Stomach (tissue), 9 donors: Measurements from ENCODE around the gene LAMB3. TPM values are rescaled to one million over a fixed set of nuclear protein-coding genes. Genes with fewer than 3 reads are reported as not detected.

Source experiments
- DNase-seq, 2 donors: peaks; one replicate each; pipeline versions ENCODE4 v3.0.0 to v3.0.0-alpha.2; 2013 to 2019
- H3K27ac ChIP-seq, 5 donors: fragments of 200-600 bp in 4 of 5; sonication (generic) in 4 of 5; one replicate each; pipeline ENCODE4 v1.5.1; 2013 to 2019; ENCODE audit warnings: mild to moderate bottlenecking in 1 of 5, moderate library complexity in 1 of 5
- H3K27me3 ChIP-seq, 3 donors: fragments of 200-600 bp; sonication (generic); one replicate each; pipeline ENCODE4 v1.5.1; 2017 to 2019; ENCODE audit warnings: mixed run types in 1 of 3
- H3K36me3 ChIP-seq, 4 donors: fragments of 200-600 bp; sonication (generic); 1 replicate in 3 of 4; 2 replicates in 1 of 4; pipeline ENCODE4 v1.5.1; 2016 to 2019
- H3K4me1 ChIP-seq, 4 donors: fragments of 200-600 bp; sonication (generic); one replicate each; pipeline ENCODE4 v1.5.1; 2016 to 2019
- H3K4me3 ChIP-seq, 4 donors: fragments of 200-600 bp; sonication (generic) in 3 of 4; one replicate each; pipeline ENCODE4 v1.5.1; 2016 to 2019; ENCODE audit warnings: mild to moderate bottlenecking in 1 of 4
- H3K9me3 ChIP-seq, 4 donors: fragments of 200-600 bp; sonication (generic); one replicate each; pipeline ENCODE4 v1.5.1; 2016 to 2019
- EP300 ChIP-seq: sonication (generic); formaldehyde crosslinking; IDR thresholded peaks from one replicate; pipeline ENCODE4 v1.6.1; 2017; ENCODE audit warnings: antibody characterized with exemption
- POLR2A ChIP-seq, 4 donors: fragments of 450-650 bp; IDR thresholded peaks; one replicate each; pipeline ENCODE4 v1.6.1; 2016; ENCODE audit warnings: antibody characterized with exemption in 4 of 4, control low read depth in 2 of 4, mild to moderate bottlenecking in 1 of 4, moderate library complexity in 1 of 4
- POLR2AphosphoS5 ChIP-seq, 3 donors: sonication (generic); formaldehyde crosslinking; IDR thresholded peaks; one replicate each; pipeline ENCODE4 v1.6.1; 2016; ENCODE audit warnings: antibody characterized with exemption in 3 of 3
- WGBS, 5 donors: extraction: QIAGEN DNeasy Blood & Tissue Kit in 3 of 5; methylation state at CpG; one replicate each; pipeline versions ENCODE4 v1.1.5 to v1.1.7; 2013 to 2018; 5-methylcytosine and 5-hydroxymethylcytosine counted together
- intact Hi-C: fragments of 100-400 bp; cut with DNase I; formaldehyde crosslinking; loops from one replicate; pipeline ENCODE4 v1.15.1; 2023; ENCODE audit warnings: low total_unique reads
- polyA plus RNA-seq, 3 donors: library from polyadenylated mRNA; stranded (reverse); fragments of 200-250 nt; gene quantifications; one replicate each; pipeline ENCODE4 v1.2.3, GENCODE V29; 2013
- total RNA-seq, 5 donors: library from RNA; depleted of rRNA; stranded (reverse); fragments of >200 nt; gene quantifications; one replicate each; pipeline versions ENCODE4 v1.1.0 to v1.2.3, GENCODE V29; 2014 to 2016
- TF ChIP-seq, protein P1 (sequence below), 7 experiments: fragments of 450-650 bp in 4 of 7; fragments of 200-600 bp in 3 of 7; sonication (generic) in 3 of 7; IDR thresholded peaks; one replicate each; pipeline ENCODE4 v1.5.1; 2016 to 2019; ENCODE audit warnings: antibody characterized with exemption in 7 of 7, control low read depth in 2 of 7, mild to moderate bottlenecking in 1 of 7
- donor health status: healthy with polysubstance abuse.
- donor health status: Bipolar disorder and iron deficiency.
- donor health status: healthy.

Gene LAMB3
- total and polyA plus RNA-seq, 8 donors, result 12.8 to 105 (median 49.8) TPM

DNA sequence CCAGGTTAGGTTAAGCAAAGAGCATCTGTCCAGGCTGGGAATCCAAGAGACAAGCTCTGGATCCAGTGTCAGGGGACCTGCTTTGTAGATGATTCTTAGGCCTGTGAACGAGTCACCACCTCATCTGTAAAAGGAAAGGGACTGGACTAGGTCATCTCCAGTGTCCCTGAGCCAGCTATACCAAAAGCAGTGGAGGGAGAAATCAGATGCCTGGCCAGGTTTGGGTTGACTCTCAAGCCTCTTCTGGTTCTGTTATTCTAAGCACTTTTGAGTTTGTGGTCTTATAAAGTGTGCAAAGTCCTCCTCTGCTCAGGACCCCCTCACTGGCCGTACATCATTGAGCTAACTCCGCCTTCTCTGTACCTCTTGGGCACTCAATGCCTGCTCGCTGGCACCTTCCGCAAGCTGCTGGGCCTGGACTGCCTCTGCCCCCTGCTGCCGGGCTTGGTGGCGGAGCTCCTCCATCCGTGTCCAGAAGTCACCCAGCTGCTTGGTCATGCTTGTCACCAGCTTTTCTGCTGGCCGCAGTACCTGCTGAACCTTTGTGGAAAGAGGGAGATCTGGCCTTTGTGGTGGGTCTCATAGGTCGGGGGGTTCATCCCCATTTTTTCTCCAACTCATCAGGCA lies 35.1 kb downstream of the LAMB3 start:
- TF ChIP-seq, protein P1, sequence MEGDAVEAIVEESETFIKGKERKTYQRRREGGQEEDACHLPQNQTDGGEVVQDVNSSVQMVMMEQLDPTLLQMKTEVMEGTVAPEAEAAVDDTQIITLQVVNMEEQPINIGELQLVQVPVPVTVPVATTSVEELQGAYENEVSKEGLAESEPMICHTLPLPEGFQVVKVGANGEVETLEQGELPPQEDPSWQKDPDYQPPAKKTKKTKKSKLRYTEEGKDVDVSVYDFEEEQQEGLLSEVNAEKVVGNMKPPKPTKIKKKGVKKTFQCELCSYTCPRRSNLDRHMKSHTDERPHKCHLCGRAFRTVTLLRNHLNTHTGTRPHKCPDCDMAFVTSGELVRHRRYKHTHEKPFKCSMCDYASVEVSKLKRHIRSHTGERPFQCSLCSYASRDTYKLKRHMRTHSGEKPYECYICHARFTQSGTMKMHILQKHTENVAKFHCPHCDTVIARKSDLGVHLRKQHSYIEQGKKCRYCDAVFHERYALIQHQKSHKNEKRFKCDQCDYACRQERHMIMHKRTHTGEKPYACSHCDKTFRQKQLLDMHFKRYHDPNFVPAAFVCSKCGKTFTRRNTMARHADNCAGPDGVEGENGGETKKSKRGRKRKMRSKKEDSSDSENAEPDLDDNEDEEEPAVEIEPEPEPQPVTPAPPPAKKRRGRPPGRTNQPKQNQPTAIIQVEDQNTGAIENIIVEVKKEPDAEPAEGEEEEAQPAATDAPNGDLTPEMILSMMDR (IDR thresholded peaks at IDR 0.05), result no peak
- TF ChIP-seq POLR2A (IDR thresholded peaks at IDR 0.05), result no peak
- TF ChIP-seq EP300, result no peak
- no peak for TF ChIP-seq POLR2AphosphoS5 (IDR thresholded peaks at IDR 0.05)
- peaks cover 4 to 84% (median 29%) of the 10 kb centered on the region in 4 donors for H3K36me3 ChIP-seq

DNA sequence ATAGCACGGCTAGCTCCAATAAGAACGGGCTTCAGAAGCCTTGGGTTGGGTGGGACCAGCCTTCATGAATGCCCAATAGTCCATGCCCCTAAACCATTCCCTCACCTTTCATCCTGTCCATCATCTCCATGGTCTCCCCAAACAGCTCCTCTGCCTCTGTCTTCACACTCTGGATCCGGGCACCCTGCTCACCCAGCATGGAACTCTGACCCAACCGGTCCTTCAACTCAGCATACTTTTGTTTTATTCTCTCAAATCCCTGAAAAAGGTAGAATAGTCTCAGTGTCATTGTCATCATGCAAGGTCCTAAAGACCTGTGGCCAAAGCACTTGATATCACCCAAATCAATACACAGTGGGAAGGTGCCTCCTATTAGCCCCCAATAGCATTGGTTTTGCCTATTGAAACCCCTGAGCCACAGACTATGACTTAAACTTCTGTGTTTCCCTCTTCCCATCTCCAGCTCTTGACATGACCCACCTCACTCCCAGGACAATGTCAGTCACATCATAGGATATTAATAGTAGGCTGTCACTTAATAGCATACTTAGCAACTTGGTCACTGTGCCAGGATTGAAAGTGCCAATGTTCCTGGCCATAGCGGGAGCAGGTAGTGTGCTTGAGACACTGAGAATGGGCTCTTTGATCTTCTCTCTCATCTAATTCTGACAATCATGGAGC lies 35.7 kb downstream of the LAMB3 start:
- TF ChIP-seq EP300 (no peak), POLR2A (IDR thresholded peaks at IDR 0.05) (no peak), POLR2AphosphoS5 (IDR thresholded peaks at IDR 0.05) (no peak)
- TF ChIP-seq, protein P1 (IDR thresholded peaks at IDR 0.05), result no peak
- no peak for DNase-seq
- intact Hi-C loops, result no loop called here
- Histone ChIP-seq H3K27me3 (no peaks in the 10 kb centered on the region), H3K36me3 (peaks cover 4 to 78% (median 28%) of the 10 kb centered on the region in 4 donors), H3K9me3 (no peaks in the 10 kb centered on the region), H3K4me1 (peaks cover 5 to 16% (median 8%) of the 10 kb centered on the region in 4 donors), H3K4me3 (no peak overlapping the region), H3K27ac (no peak overlapping the region)
- WGBS, 5 donors, result 89 to 97% (median 95%) methylated on average over 5 of the region's 5 CpGs

More for the DNA sequence above, 35.1 kb downstream of the LAMB3 start:
- Histone ChIP-seq H3K9me3 (no peaks in the 10 kb centered on the region), H3K27ac (no peak overlapping the region), H3K4me1 (peaks cover 8 to 22% (median 11%) of the 10 kb centered on the region in 4 donors), H3K27me3 (no peaks in the 10 kb centered on the region), H3K4me3 (no peak overlapping the region)
- no peak for DNase-seq
- intact Hi-C loops, result no loop called here
- WGBS, 5 donors, result 89 to 95% (median 92%) methylated on average over 10 of the region's 10 CpGs

DNA sequence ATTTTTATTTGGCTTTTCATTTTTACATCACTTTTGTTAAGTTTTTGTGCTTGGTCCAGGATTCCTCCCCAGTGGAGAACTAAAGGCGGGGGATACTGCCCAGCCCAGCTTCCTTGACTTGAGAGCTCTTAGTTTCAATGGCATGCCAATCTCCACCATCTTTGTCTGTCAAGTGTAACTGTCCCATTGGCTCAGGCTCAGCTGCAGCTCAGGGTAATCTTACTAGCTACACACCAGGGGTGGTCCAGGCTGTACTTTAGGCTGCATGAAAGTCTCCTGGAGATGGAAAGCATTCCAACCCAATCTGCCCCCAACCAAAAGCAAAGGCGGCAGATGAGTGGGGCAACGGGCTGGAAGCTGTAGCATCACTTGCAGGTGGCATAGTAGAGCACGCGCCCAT lies 37.3 kb downstream of the LAMB3 start:
- no peak overlapping the region for H3K4me3 ChIP-seq
- no peaks in the 10 kb centered on the region for H3K27me3 ChIP-seq
- no peak overlapping the region for H3K27ac ChIP-seq
- intact Hi-C loops, result no loop called here
- no peaks in the 10 kb centered on the region for H3K9me3 ChIP-seq
- peaks cover 4 to 62% (median 28%) of the 10 kb centered on the region in 4 donors for H3K36me3 ChIP-seq
- TF ChIP-seq, protein P1 (IDR thresholded peaks at IDR 0.05), result no peak
- no peak for TF ChIP-seq POLR2AphosphoS5 (IDR thresholded peaks at IDR 0.05)
- TF ChIP-seq POLR2A (IDR thresholded peaks at IDR 0.05), result no peak
- TF ChIP-seq EP300, result no peak
- DNase-seq, result no peak
- WGBS, 5 donors, result 95 to 100% (median 96%) methylated on average over 5 of the region's 5 CpGs
- peaks cover 0 to 9% (median under 1%) of the 10 kb centered on the region in 4 donors for H3K4me1 ChIP-seq

DNA sequence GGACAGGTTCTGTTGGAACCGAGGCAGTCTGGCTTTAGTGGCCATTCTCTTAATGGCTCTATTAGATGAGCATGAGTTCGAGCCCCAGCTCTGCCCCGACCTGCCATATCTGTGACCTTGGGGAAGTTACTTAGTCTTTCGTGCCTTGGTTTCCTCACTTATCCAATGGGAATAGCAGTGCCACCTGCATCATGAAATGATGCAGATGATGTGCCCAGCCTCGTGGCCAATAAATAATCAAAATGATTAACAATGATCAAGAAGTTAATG lies 38.1 kb downstream of the LAMB3 start:
- Histone ChIP-seq H3K9me3 (no peaks in the 10 kb centered on the region), H3K27ac (no peak overlapping the region), H3K36me3 (peaks cover 4 to 53% (median 28%) of the 10 kb centered on the region in 4 donors), H3K4me3 (no peak overlapping the region), H3K4me1 (peaks cover 0 to 9% (median 0%) of the 10 kb centered on the region in 4 donors), H3K27me3 (no peaks in the 10 kb centered on the region)
- 83 to 96% (median 91%) methylated on average over 5 of the region's 5 CpGs for WGBS, 5 donors
- intact Hi-C loops, result no loop called here
- TF ChIP-seq EP300 (no peak), POLR2AphosphoS5 (IDR thresholded peaks at IDR 0.05) (no peak), POLR2A (IDR thresholded peaks at IDR 0.05) (no peak)
- TF ChIP-seq, protein P1 (IDR thresholded peaks at IDR 0.05), result no peak
- no peak for DNase-seq
